AG04450 (cell line): ENCODE results near the gene NCKAP1. TPM values are rescaled to one million over a fixed set of nuclear protein-coding genes. Genes with fewer than 3 reads are reported as not detected.

Source experiments
- CTCF ChIA-PET: fragments of 300-600, 350-600 bp; formaldehyde crosslinking; extraction: SDS; loops from one replicate; lab custom pipeline; 2022; ENCODE audit warnings: antibody characterized with exemption, inconsistent platforms; lab: Charles Lee
- POLR2A ChIA-PET: fragments of 350-600 bp; formaldehyde crosslinking; extraction: SDS; loops from one replicate; lab custom pipeline; 2021; ENCODE audit warnings: antibody characterized with exemption, inconsistent platforms; lab: Yijun Ruan, JAX
- DNase-seq: peaks from one replicate; pipeline ENCODE4 v3.0.0-alpha.2; 2011; ENCODE audit warnings: low read depth, low spot score
- H3K27ac ChIP-seq: one replicate; pipeline ENCODE4 v1.5.1; 2012; ENCODE audit warnings: low read depth, low read length, control low read depth
- H3K27me3 ChIP-seq: one replicate; pipeline ENCODE4 v1.6.0; 2012; ENCODE audit warnings: low read length; ENCODE audit not compliant: control insufficient read depth, insufficient read depth
- H3K4me3 ChIP-seq: 2 replicates; pipeline ENCODE4 v1.5.1; 2011; ENCODE audit warnings: mild to moderate bottlenecking, low read depth, low read length, control low read depth
- H3K9me3 ChIP-seq: 2 replicates; pipeline ENCODE4 v1.5.1; 2012; ENCODE audit warnings: low read length; ENCODE audit not compliant: control insufficient read depth, insufficient read depth
- CTCF ChIP-seq: IDR thresholded peaks from 2 replicates; pipeline ENCODE4 v1.5.1; 2011; ENCODE audit warnings: low read depth, low read length, control low read depth, inconsistent platforms
- polyA plus RNA-seq: library from polyadenylated mRNA; depleted of rRNA; stranded (reverse); fragments of >200 nt; gene quantifications from 2 replicates; pipeline ENCODE4 v1.2.3, GENCODE V29; 2011

Gene NCKAP1
- polyA plus RNA-seq, 1 experiment = 182 TPM

GRCh38 chr2:182891611-182892010 is 146.6 kb downstream of the NCKAP1 start:
- Histone ChIP-seq H3K27me3 (no peaks in the 10 kb centered on the region), H3K27ac (no peak overlapping the region), H3K9me3 (peaks cover 7% of the 10 kb centered on the region), H3K4me3 (no peak overlapping the region)
- no peak for DNase-seq
- TF ChIP-seq CTCF = no peak
- ChIA-PET POLR2A (no interaction called here), CTCF (interaction anchor here (0.6 kb wide), 1 partner anchor 73 kb away, joined by 3 read pairs; no protein-coding TSS in a partner anchor)

GRCh38 chr2:182890773-182891378 is 147.4 kb downstream of the NCKAP1 start:
- ChIA-PET POLR2A (no interaction called here), CTCF (no interaction called here)
- no peak for TF ChIP-seq CTCF
- H3K27me3 ChIP-seq = no peaks in the 10 kb centered on the region
- no peak overlapping the region for H3K27ac ChIP-seq
- no peak for DNase-seq
- H3K4me3 ChIP-seq = no peak overlapping the region
- H3K9me3 ChIP-seq = peaks cover 7% of the 10 kb centered on the region

GRCh38 chr2:182890305-182890704 is 148.0 kb downstream of the NCKAP1 start:
- CTCF ChIA-PET = no interaction called here
- Histone ChIP-seq H3K27ac (no peak overlapping the region), H3K4me3 (no peak overlapping the region), H3K27me3 (no peaks in the 10 kb centered on the region), H3K9me3 (peaks cover 7% of the 10 kb centered on the region)
- POLR2A ChIA-PET = no interaction called here
- no peak for TF ChIP-seq CTCF
- DNase-seq = no peak

DNA sequence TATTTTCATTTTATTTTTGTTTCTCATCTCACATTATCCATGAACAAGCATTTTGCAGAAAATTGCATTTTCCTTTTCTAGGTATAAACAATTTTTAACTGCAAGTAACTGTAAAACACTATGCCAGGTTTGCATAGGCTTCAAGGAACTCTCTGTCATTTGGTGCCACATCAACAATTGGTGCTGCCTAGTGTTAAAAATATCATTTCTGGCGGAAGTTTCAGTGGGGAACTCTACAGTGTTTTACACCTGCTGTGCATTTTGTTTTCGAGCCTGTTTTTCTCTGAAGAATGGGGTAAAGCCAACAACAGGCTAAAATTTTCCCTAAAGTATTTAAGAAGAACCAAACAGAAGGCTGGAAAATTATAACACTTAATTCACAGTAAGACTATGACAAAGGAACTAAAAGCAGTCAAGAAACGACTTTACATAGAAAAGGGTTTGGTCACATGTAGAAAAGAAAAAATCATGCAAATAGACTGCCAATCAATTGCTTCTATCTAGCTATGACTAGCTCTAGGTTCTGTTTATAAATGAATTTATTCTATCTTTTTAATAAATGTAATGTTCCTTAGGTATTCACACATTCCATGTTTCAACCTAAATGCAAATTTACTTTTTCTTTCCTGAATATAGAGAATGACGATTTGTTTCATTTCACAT is 150.4 kb downstream of the NCKAP1 start:
- no peak for DNase-seq

More for the DNA sequence above, 150.4 kb downstream of the NCKAP1 start:
- Histone ChIP-seq H3K4me3 (no peak overlapping the region), H3K27me3 (no peaks in the 10 kb centered on the region), H3K9me3 (no peaks in the 10 kb centered on the region), H3K27ac (no peak overlapping the region)
- POLR2A ChIA-PET = no interaction called here
- TF ChIP-seq CTCF = no peak
- CTCF ChIA-PET = no interaction called here
